GM18870 (cell line): ENCODE data around the gene MEOX1.
"Not testable (repeated sequence)": the region's sequence is repeated elsewhere in the genome, so short reads cannot be mapped to it uniquely, and the experiment has no call there.

Experiments used
- ATAC-seq: cut with Tn5 transposase; IDR thresholded peaks from one replicate; pipeline ENCODE4 v1.9.1; 2021; ENCODE audit warnings: moderate library complexity; ENCODE audit not compliant: unreplicated experiment

MEOX1 gene

DNA sequence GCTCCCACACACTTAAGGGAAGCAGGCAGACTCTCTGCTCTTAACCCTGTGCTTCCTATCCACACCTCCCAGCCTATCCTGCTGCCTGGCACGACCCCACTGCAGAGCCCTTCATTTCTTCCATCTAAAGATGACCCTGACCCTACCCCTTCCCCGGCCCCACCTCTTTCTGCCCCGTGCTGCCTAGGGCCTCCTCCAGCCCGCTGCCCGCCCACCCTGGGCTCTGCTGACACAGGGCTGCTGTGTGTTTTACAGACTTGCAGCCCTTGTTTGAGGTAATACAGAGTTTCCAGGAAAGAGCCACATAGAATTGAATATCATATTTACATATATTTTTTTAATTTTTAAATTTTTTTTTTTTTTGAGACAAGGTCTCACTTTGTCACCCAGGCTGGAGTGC is 42.0 kb downstream of the MEOX1 start:
- ATAC-seq: no peak

- ATAC-seq: no peak
These were observed 43.4 kb downstream of the MEOX1 start for GRCh38 chr17:43618276-43618675.

DNA sequence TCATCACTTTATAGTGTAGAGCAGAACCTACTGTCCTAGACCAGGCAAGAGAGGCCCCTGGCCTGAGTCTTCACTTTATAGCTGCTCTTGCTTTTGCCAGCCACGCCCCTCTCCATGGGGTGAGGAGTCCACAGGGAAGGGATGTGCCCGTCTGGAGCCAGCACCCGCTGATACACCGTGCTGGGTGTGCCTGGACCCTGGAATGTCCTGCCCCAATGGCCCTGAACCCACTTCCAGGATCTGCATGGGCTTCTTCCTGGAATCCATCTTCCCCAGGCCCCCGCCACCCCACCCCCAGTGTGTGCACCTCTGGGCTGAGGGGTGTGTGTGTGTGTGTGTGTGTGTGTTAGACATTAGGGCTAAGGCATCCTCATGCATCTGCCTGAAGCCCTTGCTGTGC is 44.9 kb downstream of the MEOX1 start:
- ATAC-seq: no peak

DNA sequence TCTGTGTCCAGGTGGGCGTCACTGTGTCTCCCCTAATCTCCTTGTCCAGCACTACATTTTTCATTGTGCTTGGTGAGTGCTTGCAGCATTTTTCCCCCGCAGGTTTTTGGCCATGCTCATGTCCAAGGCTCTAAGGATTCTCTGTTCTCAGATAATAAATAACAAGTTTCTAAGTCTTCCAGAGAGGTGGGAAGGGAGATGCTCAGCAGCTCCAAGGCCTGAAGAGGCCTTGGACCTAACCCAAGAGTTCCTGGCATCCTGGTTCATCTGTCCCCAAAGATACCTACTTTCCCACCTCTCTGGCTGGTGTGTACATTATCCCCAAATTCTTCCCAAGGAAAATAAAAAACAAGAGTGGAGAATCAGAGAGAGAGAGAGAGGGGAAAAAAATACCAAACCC is 45.3 kb downstream of the MEOX1 start:
- ATAC-seq: no peak

GRCh38 chr17:43616029-43616351 is 45.7 kb downstream of the MEOX1 start:
- no peak for ATAC-seq

GRCh38 chr17:43615330-43616028 is 46.2 kb downstream of the MEOX1 start:
- ATAC-seq: no peak

DNA sequence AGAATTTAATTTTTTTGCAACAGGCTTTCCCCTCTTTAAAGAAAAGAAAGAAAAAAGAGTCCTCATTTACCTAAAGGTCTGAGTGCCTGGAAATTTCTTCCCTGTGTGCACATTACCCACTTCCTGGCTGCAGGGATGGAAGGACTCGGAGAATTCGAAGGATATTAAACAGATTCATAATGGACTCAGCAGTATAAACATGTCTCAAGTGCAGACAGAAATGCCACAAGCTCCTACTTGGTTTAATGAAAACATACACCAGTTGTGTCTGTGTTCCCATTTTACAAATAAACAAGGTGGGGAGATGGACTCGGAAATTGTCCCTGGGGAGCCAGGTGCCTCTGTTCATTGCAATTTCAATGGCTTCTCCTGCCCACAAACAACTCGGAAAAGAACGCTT is 47.2 kb downstream of the MEOX1 start:
- no peak for ATAC-seq

GRCh38 chr17:43613917-43614316 is 47.8 kb downstream of the MEOX1 start:
- ATAC-seq: no peak

GRCh38 chr17:43612515-43612914 is 49.2 kb downstream of the MEOX1 start:
- ATAC-seq: no peak

DNA sequence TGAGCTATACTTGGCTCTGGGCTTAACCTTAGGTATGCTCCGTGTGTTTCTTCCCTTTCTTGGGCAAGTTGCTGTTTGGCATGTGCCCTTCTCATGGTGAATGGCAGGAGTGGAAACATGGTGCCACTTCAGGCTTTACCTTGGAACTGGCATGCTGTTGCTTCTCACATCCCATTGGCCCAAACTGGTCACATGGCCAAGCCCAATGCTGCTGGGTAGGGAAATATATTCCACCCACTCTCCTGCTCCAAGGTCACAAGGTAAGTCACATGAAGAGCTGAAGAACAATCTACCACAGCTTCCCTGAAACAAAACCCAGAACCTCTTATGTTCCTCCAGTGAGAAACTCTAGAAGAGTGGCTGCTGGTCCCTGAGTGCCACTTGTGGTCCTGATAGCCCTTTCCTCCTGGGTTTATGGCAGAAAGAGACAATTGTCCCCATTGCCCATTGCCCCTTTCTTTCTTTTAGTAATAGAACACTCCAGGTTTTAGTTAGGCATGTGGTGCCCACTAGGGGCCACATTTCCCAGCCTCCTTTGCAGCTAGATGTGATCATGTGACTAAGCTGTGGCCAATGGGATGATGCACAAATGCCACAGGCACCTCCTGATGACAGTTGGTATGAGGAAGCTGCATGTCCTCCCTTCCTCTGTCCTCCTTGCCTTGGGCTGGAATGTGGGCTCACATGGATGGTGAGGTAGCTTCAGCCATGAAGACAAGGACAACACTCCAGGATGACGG is 50.3 kb downstream of the MEOX1 start:
- no peak for ATAC-seq

GRCh38 chr17:43609613-43610385 is 51.9 kb downstream of the MEOX1 start:
- ATAC-seq: no peak

DNA sequence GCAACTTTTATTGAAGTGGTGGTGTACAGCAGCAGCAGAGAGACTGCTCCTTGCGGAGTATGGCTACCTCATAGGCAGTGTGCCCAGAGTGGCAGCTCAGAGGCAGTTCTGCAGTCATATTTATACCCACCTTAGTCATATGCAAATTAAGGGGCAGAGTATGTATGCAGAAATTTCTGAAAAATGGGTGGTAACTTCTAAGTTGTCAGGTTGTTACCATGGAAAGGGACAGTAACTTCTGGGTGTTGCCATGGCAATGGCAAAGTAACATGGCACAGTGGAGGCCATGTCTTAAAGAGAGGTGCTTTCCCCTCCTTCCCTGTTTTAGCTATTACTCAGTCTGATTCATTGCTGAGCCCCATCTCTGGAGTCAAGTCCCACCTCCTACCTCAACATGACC is 53.4 kb downstream of the MEOX1 start:
- no peak for ATAC-seq

DNA sequence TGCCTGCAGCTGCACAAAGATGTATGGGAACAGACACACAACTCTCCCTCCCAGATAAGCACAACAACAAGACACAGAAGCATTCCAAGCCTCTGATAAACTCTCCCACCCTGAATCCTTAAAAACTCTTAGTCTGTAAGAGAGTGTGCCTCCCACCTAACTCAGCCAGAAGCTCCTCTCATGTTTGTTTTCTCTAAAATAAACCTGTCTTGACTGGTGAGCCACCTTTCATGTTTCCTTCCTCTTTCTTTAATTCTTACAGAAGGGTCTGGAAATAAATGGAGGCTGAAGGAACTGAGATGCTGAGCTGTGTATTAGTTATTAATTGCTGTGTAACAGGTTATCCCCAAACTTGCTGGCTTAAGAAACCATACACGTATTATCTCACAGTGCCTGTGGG is 57.2 kb downstream of the MEOX1 start:
- no peak for ATAC-seq

DNA sequence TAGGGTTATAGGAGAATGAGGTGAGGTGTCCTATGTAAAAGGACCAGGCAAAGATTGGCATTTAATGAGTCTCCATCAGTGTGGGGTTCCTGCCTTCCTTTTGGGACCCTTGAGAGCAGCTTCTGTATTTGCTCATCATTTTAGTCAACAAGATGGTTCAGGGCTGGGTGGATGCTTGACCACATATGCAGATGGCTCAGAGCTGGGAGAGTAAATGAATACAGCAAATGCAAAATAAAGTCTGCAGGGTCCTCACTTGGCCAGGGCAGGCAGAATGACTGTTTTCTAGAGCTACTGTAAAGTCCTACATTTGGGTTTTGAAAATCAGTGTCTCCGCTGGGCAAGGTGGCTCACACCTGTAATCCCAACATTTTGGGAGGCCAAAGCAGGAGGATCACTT is 58.4 kb downstream of the MEOX1 start:
- ATAC-seq: no peak

DNA sequence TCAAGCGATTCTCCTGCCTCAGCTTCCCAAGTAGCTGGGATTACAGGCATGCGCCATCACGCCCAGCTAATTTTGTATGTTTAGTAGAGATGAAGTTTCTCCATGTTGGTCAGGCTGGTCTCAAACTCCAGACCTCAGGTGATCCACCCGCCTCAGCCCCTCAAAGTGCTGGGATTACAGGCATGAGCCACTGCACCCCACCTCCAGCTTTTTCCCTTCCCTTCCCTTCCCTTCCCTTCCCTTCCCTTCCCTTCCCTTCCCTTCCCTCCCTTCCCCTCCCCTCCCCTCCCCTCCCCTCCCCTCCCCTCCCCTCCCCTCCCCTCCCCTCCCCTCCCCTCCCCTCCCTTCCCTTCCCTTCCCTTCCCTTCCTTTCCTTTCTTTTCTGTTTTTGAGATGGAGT is 59.2 kb downstream of the MEOX1 start:
- not testable (repeated sequence) for ATAC-seq

GRCh38 chr17:43601280-43602039 is 60.3 kb downstream of the MEOX1 start:
- no peak for ATAC-seq

DNA sequence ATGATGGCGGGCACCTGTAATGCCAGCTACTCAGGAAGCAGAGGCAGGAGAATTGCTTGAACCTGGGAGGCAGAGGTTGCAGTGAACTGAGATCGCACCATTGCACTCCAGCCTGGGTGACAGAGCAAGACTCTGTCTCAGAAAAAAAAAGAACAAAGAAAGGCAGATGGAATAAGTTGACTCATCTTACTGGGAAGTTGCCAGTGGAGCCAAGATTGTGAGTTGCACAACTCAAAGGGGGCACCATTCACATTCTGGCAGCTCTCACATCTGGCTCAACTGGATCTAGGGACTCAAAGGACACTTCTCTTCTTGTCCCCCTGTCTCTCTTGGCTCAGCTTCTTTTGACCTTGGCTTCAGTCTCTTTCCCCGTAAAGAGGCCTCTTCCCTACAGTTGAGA is 61.9 kb downstream of the MEOX1 start:
- no peak for ATAC-seq

DNA sequence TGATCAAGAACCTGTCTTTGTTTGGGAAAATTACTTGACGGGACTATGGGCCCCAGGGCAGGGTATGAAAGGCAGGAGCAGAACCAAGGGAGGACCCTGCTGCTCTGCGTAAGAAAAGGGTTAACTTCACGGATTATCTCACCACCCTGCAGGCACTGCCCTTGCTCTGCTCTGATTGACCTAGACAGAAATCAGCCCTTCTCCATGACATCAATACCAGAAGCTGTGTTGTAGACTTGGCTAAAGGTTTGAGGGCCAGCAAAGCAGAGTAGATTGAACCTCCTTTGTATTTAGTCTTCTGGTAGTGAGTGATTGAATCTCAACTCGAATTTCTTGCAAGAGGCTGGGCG is 62.7 kb downstream of the MEOX1 start:
- no peak for ATAC-seq

DNA sequence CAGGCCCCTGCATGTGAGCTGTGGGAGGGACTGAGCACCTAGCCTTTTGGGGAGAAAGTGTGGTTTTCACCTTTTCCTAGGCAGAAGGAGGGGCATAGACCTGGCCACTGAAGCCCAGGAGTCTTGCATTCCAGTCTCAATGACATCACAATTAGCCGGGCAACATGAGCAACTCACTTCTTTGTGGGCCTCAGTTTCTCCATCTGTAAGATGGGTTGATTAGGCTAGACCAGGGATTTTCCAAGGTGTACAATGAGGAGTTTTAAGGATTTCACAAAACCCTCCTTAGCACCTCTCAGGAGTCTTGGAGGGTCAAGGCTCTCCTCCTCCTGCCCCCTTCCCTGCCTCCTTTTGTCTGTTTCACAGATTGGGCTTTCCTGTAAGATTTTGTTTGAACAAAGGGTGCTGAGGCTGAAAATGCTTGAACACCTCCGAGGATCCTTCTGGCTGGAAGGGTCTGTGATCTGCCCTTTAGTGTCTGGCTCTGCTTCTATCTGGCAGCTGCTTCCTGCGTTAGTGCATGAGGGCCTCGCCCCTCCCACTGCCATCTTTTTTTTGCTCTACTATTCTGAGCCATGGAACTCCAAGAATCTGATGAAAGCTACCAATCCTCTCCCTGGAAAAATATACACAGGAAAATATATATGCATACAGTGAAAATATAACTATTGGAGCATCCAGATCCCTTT is 63.2 kb downstream of the MEOX1 start:
- ATAC-seq: no peak

DNA sequence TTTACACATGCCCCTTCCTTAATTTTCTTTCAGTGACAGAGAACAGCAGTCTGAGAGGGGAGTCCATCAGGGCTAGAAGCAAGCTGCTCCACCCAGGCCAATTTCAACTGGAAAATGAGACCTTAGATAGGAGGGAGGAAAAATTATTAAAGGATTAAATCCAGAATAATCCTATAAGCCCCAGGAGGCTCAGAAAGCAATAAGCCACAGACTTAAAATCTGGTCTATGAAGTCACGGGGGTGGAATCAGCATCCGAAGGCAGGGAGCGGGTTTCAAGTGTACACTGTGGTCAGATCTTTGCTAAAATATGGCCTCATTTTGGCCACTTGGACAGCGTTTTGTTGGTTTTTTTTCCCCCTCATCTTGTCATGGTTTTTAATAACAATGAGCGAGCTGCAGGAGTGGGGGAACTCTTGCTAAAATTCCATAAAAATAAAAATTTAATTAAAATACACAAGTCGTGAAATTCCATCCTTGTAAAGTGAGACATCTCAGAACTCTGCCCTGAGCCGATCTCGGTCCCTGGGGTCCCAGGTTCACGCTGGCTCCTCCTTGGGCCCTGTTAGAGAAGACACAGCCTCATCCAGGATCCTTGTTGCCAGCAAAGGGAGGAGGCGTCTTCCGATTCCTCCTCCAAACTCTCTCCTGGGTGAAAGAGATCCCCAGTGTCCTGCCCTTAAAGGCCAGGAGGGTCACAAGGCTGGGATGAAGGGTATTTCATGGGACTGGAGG is 63.9 kb downstream of the MEOX1 start:
- no peak for ATAC-seq
